Ectodermal cell (in vitro differentiated cells): Measurements from ENCODE around the gene ASTN2.

Experiments used
- H3K27ac ChIP-seq: 2 replicates; pipeline ENCODE4 v1.7.0; 2013; ENCODE audit warnings: mild to moderate bottlenecking, low read depth, low read length; ENCODE audit not compliant: insufficient read depth, poor library complexity, severe bottlenecking
- H3K27me3 ChIP-seq: 2 replicates; pipeline ENCODE4 v1.7.0; 2013; ENCODE audit warnings: mild to moderate bottlenecking, low read length; ENCODE audit not compliant: insufficient read depth, control insufficient read depth, poor library complexity, severe bottlenecking
- H3K36me3 ChIP-seq: one replicate; pipeline ENCODE4 v1.7.0; 2013; ENCODE audit warnings: low read length; ENCODE audit not compliant: control insufficient read depth, insufficient read depth
- H3K4me1 ChIP-seq: one replicate; pipeline ENCODE4 v1.7.0; 2013; ENCODE audit warnings: low read length; ENCODE audit not compliant: control insufficient read depth, insufficient read depth
- H3K4me3 ChIP-seq: 2 replicates; pipeline ENCODE4 v1.7.0; 2013; ENCODE audit warnings: low read depth, low read length, control low read depth; ENCODE audit not compliant: insufficient read depth
- H3K9me3 ChIP-seq: 2 replicates; pipeline ENCODE4 v1.7.0; 2013; ENCODE audit warnings: mild to moderate bottlenecking, low read length, moderate library complexity; ENCODE audit not compliant: control insufficient read depth
- WGBS, 2 experiments: methylation state at CpG; one replicate each; pipeline ENCODE4 v1.1.7; 2013; ENCODE audit warnings: missing lambda C conversion rate in 2 of 2; 5-methylcytosine and 5-hydroxymethylcytosine counted together

Gene ASTN2

DNA sequence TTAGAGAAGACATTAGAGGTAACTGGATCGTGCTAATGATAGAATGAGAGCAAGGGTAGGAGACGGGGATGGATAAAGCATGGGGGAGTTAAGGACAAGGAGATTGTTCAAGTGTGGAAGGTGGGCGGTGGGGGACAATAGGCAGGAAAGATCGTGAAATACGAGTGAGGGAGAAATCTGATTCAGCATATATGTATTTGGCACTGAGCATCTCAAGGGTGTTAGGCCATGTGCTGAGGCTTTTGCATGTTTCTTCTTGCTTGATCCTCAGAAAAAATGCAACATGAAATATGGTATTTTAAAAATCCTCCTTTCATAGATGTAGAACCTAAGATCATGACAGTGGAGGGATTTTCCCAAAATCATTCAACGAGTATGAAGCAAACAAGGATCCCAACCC is 1020.8 kb downstream of the ASTN2 start:
- 93 to 96% methylated on average over 6 of the region's 6 CpGs for WGBS, 2 experiments
- Histone ChIP-seq H3K4me3 (no peak overlapping the region), H3K36me3 (no peaks in the 10 kb centered on the region), H3K27me3 (no peaks in the 10 kb centered on the region), H3K27ac (no peak overlapping the region), H3K4me1 (no peaks in the 10 kb centered on the region), H3K9me3 (no peaks in the 10 kb centered on the region)

DNA sequence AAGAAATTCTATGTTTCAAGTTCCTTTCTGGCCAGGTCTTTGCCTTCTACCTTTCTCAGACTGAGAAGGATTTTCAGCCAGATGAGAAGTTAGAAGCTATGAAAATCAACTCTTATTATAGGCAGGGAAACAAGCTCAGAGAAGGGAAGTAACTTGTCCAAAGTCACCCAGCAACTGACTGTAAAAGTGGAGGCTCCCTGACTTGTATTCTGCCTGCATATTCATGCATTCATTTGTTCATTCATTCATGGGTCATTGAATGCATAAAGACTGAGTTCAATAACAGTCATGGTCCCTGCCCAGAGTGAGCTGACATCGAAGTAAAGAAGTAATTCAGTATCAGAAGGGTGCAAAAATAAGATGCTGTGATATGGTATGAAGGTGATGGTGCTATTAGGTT is 1021.7 kb downstream of the ASTN2 start:
- no peaks in the 10 kb centered on the region for H3K36me3 ChIP-seq
- H3K4me3 ChIP-seq: no peak overlapping the region
- H3K27ac ChIP-seq: no peak overlapping the region
- WGBS, 2 experiments: 90 to 97% methylated on average over 1 of the region's 1 CpG
- no peaks in the 10 kb centered on the region for H3K27me3 ChIP-seq
- H3K4me1 ChIP-seq: no peaks in the 10 kb centered on the region
- no peaks in the 10 kb centered on the region for H3K9me3 ChIP-seq

DNA sequence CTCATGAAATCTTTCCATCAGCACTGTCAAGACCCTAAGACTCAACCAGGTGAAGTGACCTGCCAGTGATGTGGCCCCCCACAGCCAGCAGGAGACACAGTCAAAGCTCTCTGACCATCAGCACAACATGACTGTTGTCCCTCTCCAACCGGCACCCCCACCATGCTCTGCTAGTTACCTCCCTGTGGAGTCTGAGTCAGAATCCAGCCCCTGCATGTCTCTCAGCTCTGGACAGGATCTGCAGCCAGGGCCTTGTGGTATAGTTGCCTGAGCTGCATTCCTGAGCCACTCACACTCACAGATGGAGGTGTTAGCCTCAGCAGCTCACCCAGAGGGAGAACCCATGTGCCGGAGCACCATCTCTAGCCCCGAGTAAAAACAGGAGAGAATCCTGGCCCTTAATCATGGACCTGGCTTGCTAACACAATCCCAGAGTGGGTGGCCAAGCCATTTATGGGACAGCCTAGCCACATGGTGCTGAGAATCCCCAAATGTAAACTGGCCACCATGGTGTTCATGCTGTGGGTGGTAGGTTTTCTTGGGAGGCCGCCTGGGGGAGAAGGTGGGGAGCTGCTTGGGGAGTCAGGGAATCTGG is 1023.5 kb downstream of the ASTN2 start:
- Histone ChIP-seq H3K9me3 (no peaks in the 10 kb centered on the region), H3K36me3 (no peaks in the 10 kb centered on the region), H3K4me1 (no peaks in the 10 kb centered on the region), H3K27me3 (no peaks in the 10 kb centered on the region), H3K27ac (no peak overlapping the region), H3K4me3 (no peak overlapping the region)
- WGBS, 2 experiments: 91 to 95% methylated on average over 4 of the region's 4 CpGs

DNA sequence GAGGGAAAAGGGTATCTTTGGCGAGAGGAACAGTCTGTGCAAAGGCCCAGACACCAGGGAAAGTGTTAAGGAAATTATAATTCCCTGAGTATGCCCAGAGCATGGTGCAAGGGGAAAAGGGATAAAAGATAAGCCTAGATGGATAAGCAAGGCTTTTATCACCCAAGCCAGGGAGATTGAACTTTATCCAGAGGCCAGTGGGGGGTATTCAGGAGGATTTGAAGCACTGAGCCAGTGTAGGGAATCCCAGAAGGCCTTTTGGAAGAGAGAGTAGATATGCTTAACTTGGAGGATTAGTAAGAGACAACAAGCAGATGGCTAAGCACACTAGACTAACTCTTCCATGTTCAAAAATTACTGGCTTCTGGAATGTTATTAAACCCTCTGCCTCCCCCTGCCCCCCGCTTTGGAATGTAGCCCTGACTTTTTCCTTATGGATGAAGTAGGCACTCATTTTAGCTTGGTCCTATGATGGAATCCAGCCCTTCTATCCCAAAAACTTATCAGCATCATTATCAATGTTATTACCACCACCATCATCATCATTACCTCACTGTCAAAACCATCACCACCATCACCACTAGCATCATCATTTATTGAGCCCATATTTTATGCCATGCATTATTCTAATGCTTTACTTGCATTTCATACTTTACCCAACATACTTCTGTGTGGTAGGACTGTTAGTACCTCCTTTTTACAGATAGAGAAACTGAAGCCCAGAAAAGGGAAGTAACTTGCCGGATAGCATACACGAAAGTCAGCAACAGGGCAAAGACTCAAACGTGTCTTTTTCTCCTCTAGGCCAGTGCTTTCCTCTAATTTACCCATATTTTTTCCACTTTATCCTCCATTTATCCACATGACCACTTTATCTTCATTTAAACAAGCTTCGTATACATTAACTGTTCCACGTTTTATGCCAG is 1024.3 kb downstream of the ASTN2 start:
- no peaks in the 10 kb centered on the region for H3K4me1 ChIP-seq
- H3K27ac ChIP-seq: no peak overlapping the region
- H3K36me3 ChIP-seq: no peaks in the 10 kb centered on the region
- H3K9me3 ChIP-seq: no peaks in the 10 kb centered on the region
- no peak overlapping the region for H3K4me3 ChIP-seq
- H3K27me3 ChIP-seq: no peaks in the 10 kb centered on the region
- 93 to 94% methylated on average over 7 of the region's 7 CpGs for WGBS, 2 experiments

DNA sequence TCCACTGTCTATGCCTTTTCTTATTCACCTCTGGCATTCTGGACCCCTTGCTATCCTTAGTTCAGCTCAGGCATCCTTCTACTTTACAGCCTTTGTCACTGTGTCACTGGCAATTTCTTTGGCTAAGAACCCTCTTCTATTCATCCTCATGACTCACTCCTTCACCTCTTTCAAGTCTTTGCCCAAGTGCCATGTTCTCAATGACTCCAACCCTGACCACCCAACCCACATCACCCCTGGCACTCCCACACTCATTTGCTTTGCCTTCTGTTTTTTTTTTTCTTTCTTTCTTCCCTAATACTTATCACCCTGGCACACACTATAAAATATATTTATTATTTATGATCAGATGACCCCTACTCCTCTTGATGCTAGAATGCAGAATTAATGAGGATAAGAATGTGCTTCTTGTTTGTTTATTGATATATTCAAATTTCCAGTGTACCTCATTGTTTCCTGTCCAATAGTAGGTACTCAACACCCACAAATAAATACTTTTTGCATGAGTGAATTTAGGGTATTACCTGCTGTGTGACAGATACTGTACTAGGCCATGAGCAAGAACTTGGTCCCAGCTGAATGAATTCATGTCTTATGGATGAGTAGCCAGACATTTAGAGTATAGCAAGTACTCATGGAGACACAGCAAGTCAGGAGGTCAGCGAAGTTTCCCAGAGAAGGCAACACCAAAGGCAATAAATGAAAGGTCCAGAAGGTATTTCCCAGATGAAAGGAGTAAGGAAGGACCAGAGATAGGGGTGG is 1025.1 kb downstream of the ASTN2 start:
- Histone ChIP-seq H3K4me1 (no peaks in the 10 kb centered on the region), H3K36me3 (no peaks in the 10 kb centered on the region), H3K4me3 (no peak overlapping the region), H3K27ac (no peak overlapping the region), H3K9me3 (no peaks in the 10 kb centered on the region), H3K27me3 (no peaks in the 10 kb centered on the region)
- WGBS, 2 experiments: 91 to 94% methylated on average over 1 of the region's 1 CpG

DNA sequence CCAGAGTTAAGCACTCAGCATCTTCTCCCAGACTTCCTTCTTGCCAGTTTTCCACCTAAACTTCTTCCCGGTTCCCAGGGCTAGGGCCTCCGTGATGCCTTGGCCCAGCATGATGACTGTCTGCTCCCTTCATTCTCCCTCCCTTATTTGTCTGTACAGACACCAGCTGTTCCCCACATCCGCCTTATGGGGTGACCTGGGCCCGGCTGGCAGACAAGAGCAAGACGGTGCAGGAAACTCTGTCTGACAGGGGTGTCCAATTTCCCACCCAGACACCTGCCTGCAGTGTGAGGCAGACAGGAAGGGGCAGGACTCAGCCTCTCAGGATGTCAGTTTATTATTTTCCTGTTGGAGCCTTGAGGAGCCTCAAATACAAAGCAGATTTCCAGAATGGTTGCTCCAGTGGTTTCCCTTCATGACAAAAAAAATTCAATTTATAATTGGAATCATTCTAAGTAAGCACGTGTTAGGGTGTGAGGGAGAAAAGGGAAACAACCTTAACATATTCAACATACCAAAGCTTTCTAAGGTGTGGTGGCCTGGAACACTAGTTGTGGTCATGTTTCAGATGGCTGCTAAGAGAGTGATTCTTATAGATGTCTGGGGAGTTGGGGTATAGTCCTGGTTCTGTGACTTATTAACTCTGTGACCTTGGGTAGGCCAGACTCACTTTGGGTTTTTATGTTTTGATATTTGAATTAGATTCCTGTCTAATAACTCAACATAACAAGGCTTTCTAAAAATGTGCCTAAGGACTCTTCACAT is 1026.7 kb downstream of the ASTN2 start:
- no peaks in the 10 kb centered on the region for H3K36me3 ChIP-seq
- H3K4me1 ChIP-seq: no peaks in the 10 kb centered on the region
- no peaks in the 10 kb centered on the region for H3K27me3 ChIP-seq

DNA sequence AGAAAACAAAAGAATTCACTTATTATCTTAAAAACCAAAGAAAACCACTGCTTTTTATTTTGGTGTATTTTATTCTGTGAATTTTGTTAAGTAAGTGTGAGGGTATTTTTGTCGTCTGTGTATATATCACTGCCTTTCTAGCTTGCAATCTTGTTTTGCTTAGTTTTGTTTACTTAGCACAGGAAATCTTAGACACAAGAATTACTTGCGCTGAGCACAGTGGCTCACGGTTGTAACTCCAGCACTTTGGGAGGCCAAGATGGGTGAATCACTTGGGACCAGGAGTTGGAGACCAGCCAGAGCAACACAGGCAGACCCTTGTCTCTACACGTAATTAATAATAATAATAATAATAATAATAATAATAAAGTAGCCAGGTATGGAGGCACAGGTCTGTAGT is 1030.9 kb downstream of the ASTN2 start:
- no peaks in the 10 kb centered on the region for H3K27me3 ChIP-seq
- WGBS, 2 experiments: 95 to 97% methylated on average over 3 of the region's 4 CpGs
- H3K4me3 ChIP-seq: no peak overlapping the region
- no peaks in the 10 kb centered on the region for H3K9me3 ChIP-seq
- H3K27ac ChIP-seq: no peak overlapping the region
- no peaks in the 10 kb centered on the region for H3K36me3 ChIP-seq
- H3K4me1 ChIP-seq: no peaks in the 10 kb centered on the region

More for the DNA sequence above, 1026.7 kb downstream of the ASTN2 start:
- 87 to 90% methylated on average over 5 of the region's 6 CpGs for WGBS, 2 experiments
- H3K9me3 ChIP-seq: no peaks in the 10 kb centered on the region
- H3K4me3 ChIP-seq: no peak overlapping the region
- H3K27ac ChIP-seq: no peak overlapping the region

DNA sequence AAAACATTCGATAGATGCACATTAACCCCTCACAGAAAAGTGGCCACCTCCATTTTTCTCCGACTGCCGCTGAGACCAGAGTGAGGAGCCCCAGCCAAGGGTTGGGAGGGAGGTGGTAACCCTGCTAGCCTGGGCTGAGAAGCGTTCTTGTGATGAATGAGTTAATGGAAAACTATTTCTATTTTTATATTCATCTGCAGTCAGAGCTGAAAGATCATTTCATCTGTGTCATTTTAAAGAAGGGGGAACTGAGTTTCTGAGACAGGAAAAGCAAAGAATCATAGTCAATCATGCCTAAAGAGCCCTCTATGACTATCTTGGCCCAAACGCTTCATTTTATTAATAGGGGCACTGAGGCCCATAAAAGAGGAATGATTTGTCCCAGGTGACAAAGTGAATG is 1031.7 kb downstream of the ASTN2 start:
- Histone ChIP-seq H3K9me3 (no peaks in the 10 kb centered on the region), H3K27me3 (no peaks in the 10 kb centered on the region), H3K4me3 (no peak overlapping the region), H3K4me1 (no peaks in the 10 kb centered on the region), H3K27ac (no peak overlapping the region), H3K36me3 (no peaks in the 10 kb centered on the region)
- WGBS, 2 experiments: 87 to 96% methylated on average over 3 to 5 of the region's 5 CpGs

DNA sequence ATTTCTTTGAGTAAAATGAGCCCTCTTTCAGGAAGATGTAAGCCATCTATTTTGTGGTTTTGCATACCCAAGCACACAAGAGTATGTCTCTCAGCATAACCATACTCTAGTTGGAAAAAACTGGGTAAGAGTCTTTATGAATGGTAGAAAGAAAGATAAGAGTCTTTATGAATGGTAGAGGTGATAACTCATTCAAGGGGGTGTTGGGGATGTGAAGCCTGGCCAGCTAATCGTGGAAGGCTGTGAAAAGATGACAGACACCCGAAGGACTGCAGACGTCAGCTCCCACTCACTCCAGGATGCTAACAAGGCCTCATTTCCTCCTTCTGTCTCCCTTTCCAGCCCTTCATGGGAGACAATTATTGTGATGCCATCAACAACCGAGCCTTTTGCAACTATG is 1032.8 kb downstream of the ASTN2 start:
- 94 to 95% methylated on average over 4 of the region's 4 CpGs for WGBS, 2 experiments
- Histone ChIP-seq H3K27ac (no peak overlapping the region), H3K4me1 (no peaks in the 10 kb centered on the region), H3K4me3 (no peak overlapping the region), H3K9me3 (no peaks in the 10 kb centered on the region), H3K27me3 (no peaks in the 10 kb centered on the region), H3K36me3 (no peaks in the 10 kb centered on the region)
